PC-3 (cell line): ENCODE results near the gene SLC25A28. TPM values are rescaled to one million over a fixed set of nuclear protein-coding genes. Genes with fewer than 3 reads are reported as not detected.

Experiments
- ATAC-seq: fragments of 200-7000 bp; cut with Tn5 transposase; 2 replicates; pipeline ENCODE4 v1.9.1; 2020; ENCODE audit warnings: mild to moderate bottlenecking, moderate library complexity
- BruUV-seq: library from RNA; stranded (reverse); fragments of 400-500 nt; replicated peaks from 2 replicates; lab custom pipeline; 2021; lab: Mats Ljungman, UMichigan
- CTCF ChIA-PET: fragments of 300-600 bp; sonication (Branson Sonifier 250); formaldehyde crosslinking; loops from one replicate; lab custom pipeline; 2022; ENCODE audit warnings: antibody characterized with exemption; lab: Charles Lee
- POLR2A ChIA-PET: fragments of 300-600 bp; sonication (Branson Sonifier 250); formaldehyde crosslinking; loops from one replicate; lab custom pipeline; 2022; ENCODE audit warnings: antibody characterized with exemption; ENCODE audit not compliant: unreplicated experiment; lab: Charles Lee
- DNase-seq: peaks from one replicate; pipeline ENCODE4 v3.0.0-alpha.2; 2015
- H2AFZ ChIP-seq: fragments of 300-600 bp; sonication (generic); 2 replicates; pipeline ENCODE4 v1.6.0; 2016; ENCODE audit warnings: antibody characterized with exemption, low read length
- H3F3A ChIP-seq: fragments of 300-600 bp; sonication (generic); one replicate; pipeline ENCODE4 v1.6.0; 2017; ENCODE audit warnings: antibody characterized with exemption, low read length, control low read depth, mild to moderate bottlenecking; ENCODE audit not compliant: unreplicated experiment
- H3K27ac ChIP-seq: fragments of 300-600 bp; sonication (generic); 2 replicates; pipeline ENCODE4 v1.5.1; 2016; ENCODE audit warnings: mild to moderate bottlenecking, low read length
- H3K27me3 ChIP-seq: fragments of 300-600 bp; sonication (generic); 2 replicates; pipeline ENCODE4 v1.6.1; 2016; ENCODE audit warnings: low read length, mixed read lengths
- H3K36me3 ChIP-seq: fragments of 300-600 bp; sonication (generic); 2 replicates; pipeline ENCODE4 v1.6.1; 2016; ENCODE audit warnings: low read depth, mixed run types, low read length, mixed read lengths
- H3K4me1 ChIP-seq: fragments of 300-600 bp; sonication (generic); 2 replicates; pipeline ENCODE4 v1.5.1; 2016; ENCODE audit warnings: low read length; ENCODE audit not compliant: insufficient read depth
- H3K4me2 ChIP-seq: fragments of 300-600 bp; sonication (generic); 2 replicates; pipeline ENCODE4 v1.6.0; 2016; ENCODE audit warnings: low read length
- H3K4me3 ChIP-seq: fragments of 300-600 bp; sonication (generic); 2 replicates; pipeline ENCODE4 v1.5.1; 2016; ENCODE audit warnings: mild to moderate bottlenecking, low read length, mixed read lengths
- H3K79me2 ChIP-seq: fragments of 300-600 bp; sonication (generic); 2 replicates; pipeline ENCODE4 v1.6.1; 2017; ENCODE audit warnings: low read length, mixed read lengths
- H3K9ac ChIP-seq: fragments of 300-600 bp; sonication (generic); 2 replicates; pipeline ENCODE4 v1.6.0; 2016; ENCODE audit warnings: mild to moderate bottlenecking, low read length
- H3K9me2 ChIP-seq: fragments of 300-600 bp; sonication (generic); replicated peaks from 2 replicates; pipeline ENCODE4 v1.6.1; 2016; ENCODE audit warnings: mixed run types, low read length, mixed read lengths
- H3K9me3 ChIP-seq: fragments of 300-600 bp; sonication (generic); 2 replicates; pipeline ENCODE4 v1.6.1; 2016; ENCODE audit warnings: low read length, mixed read lengths
- H4K20me1 ChIP-seq: fragments of 300-600 bp; sonication (generic); 2 replicates; pipeline ENCODE4 v1.6.1; 2016; ENCODE audit warnings: low read length, mixed read lengths
- CTCF ChIP-seq: fragments of 300-600 bp; sonication (generic); conservative IDR thresholded peaks from 2 replicates; pipeline ENCODE4 v1.5.1; 2017; ENCODE audit warnings: antibody characterized with exemption, low read depth, mild to moderate bottlenecking, low read length
- EZH2 ChIP-seq: fragments of 300-600 bp; sonication (generic); IDR thresholded peaks from one replicate; pipeline ENCODE4 v1.6.1; 2017; ENCODE audit warnings: antibody characterized with exemption, mild to moderate bottlenecking, low read length; ENCODE audit not compliant: unreplicated experiment
- EZH2phosphoT487 ChIP-seq: fragments of 300-600 bp; sonication (generic); IDR thresholded peaks from 2 replicates; pipeline ENCODE4 v1.6.1; 2018; ENCODE audit warnings: mild to moderate bottlenecking, antibody characterized with exemption, low read length, borderline replicate concordance
- intact Hi-C: fragments of 100-400 bp; cut with micrococcal nuclease; formaldehyde crosslinking; loops from 2 replicates; pipeline ENCODE4 v1.9.0; 2023
- total RNA-seq: library from RNA; depleted of rRNA; stranded (reverse); fragments of >200 nt; gene quantifications from 2 replicates; pipeline ENCODE4 v1.2.3, GENCODE V29; 2014

SLC25A28 gene
- total RNA-seq, 1 experiment from 2014 or later: 14.2 TPM

GRCh38 chr10:99659868-99660366 is 39.7 kb upstream of the SLC25A28 start:
- CTCF ChIA-PET: no interaction called here
- Histone ChIP-seq H3K36me3 (no peaks in the 10 kb centered on the region), H3K9ac (peak overlapping the region; percentile 87), H3K9me2 (no peaks in the 10 kb centered on the region), H3K4me3 (peak overlapping the region; percentile 91), H3K4me1 (peaks cover 24% of the 10 kb centered on the region), H3K9me3 (no peaks in the 10 kb centered on the region), H3K79me2 (peaks cover 34% of the 10 kb centered on the region), H3K27me3 (no peaks in the 10 kb centered on the region), H3K27ac (no peak overlapping the region), H4K20me1 (no peaks in the 10 kb centered on the region), H3F3A (no peaks in the 10 kb centered on the region), H3K4me2 (peak overlapping the region; percentile 97), H2AFZ (peak overlapping the region; percentile 90)
- no peak for DNase-seq
- no peak; the same call in 1 of the 2 replicates for ATAC-seq
- TSS peak; percentile 57 for BruUV-seq
- POLR2A ChIA-PET: interaction anchor here (0.6 kb wide), 1 partner anchor 1357 kb away, joined by 4 read pairs; no protein-coding TSS in a partner anchor
- intact Hi-C loops: loop anchor here (2.0 to 5.0 kb wide), 2 partner anchors 23 to 38 kb away; partner anchors contain the start of gene SLC25A28
- TF ChIP-seq EZH2phosphoT487: no peak
- no peak for TF ChIP-seq EZH2
- no peak for TF ChIP-seq CTCF

GRCh38 chr10:99659031-99659867 is 39.0 kb upstream of the SLC25A28 start, which contains the start of gene ENTPD7:
TSS of gene ENTPD7 (plus strand) at chr10:99659509. CDS start at chr10:99659957, 448 bp downstream.
- Histone ChIP-seq H3K79me2 (peaks cover 34% of the 10 kb centered on the region), H2AFZ (peak within 1 kb of the TSS; percentile 90), H3K4me1 (peaks cover 24% of the 10 kb centered on the region), H3K9me2 (no peaks in the 10 kb centered on the region), H3K27ac (no peak within 1 kb of the TSS), H3F3A (no peaks in the 10 kb centered on the region), H4K20me1 (no peaks in the 10 kb centered on the region), H3K27me3 (no peaks in the 10 kb centered on the region), H3K4me2 (peak within 1 kb of the TSS; percentile 97), H3K36me3 (no peaks in the 10 kb centered on the region), H3K9ac (peak within 1 kb of the TSS; percentile 87), H3K9me3 (no peaks in the 10 kb centered on the region), H3K4me3 (peak within 1 kb of the TSS; percentile 91)
- ChIA-PET CTCF (no interaction called here), POLR2A (interaction anchor here (0.5 to 0.7 kb wide), 3 partner anchors 43 to 1358 kb away, joined by 3 to 11 read pairs (median 4); no protein-coding TSS in a partner anchor)
- BruUV-seq: no TSS peak
- intact Hi-C loops: loop anchor here (2.0 to 5.0 kb wide), 2 partner anchors 24 to 37 kb away; partner anchors contain the start of gene SLC25A28
- peak; percentile 91 for DNase-seq
- TF ChIP-seq EZH2 (no peak), CTCF (no peak), EZH2phosphoT487 (no peak)
- peak; percentile 94 for ATAC-seq
